ENCODE results near the gene N4BP3. TPM values are rescaled to one million over a fixed set of nuclear protein-coding genes. Genes with fewer than 3 reads are reported as not detected.

Gene N4BP3
- total RNA-seq, 1 experiment from 2014 or later, result 4.8 TPM

- DNase-seq, result peak; percentile 72
- intact Hi-C loops (cut with micrococcal nuclease; ENCODE audit: unreplicated experiment), result no loop called here
- CTCF ChIA-PET, result interaction anchor here (0.7 to 1.3 kb wide), 4 partner anchors 17 to 41 kb away, joined by 3 to 4 read pairs (median 3); no protein-coding TSS in a partner anchor
Measured at GRCh38 chr5:178104492-178104891, 8.8 kb upstream of the N4BP3 start.

DNA sequence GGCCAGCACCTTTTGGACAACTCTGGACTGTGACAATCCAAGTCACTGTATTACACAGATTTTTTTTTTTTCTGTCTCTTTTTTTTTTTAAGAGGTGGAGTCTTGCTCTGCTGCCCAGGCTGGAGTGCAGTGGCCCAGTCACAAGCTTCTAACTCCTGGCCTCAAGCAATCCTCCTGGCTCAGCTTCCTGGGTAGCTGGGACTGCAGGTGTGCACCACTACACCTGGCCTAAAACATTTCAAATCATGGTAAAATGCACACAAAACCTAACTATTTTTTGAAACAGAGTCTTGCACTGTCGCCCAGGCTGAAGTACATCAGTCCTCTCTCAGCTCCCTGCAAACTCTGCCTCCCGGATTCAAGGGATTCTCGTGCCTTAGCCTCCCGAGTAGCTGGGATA lies 7.2 kb upstream of the N4BP3 start:
- CTCF ChIA-PET, result interaction anchor here (0.5 to 1.1 kb wide), 2 partner anchors 25 to 152 kb away, joined by 3 read pairs; no protein-coding TSS in a partner anchor
- intact Hi-C loops (cut with micrococcal nuclease; ENCODE audit: unreplicated experiment), result no loop called here
- Mint-ChIP-seq H3K9me3 (ENCODE audit: low read depth, unreplicated experiment) (no peaks in the 10 kb centered on the region), H3K4me1 (ENCODE audit: low read depth, unreplicated experiment) (peaks cover 37% of the 10 kb centered on the region), H3K27ac (ENCODE audit: unreplicated experiment) (no peak overlapping the region), H3K27me3 (ENCODE audit: unreplicated experiment) (no peaks in the 10 kb centered on the region), H3K4me3 (ENCODE audit: low read depth, unreplicated experiment) (no peak overlapping the region), H3K36me3 (ENCODE audit: insufficient read depth, unreplicated experiment) (peaks cover 7% of the 10 kb centered on the region)
- TF ChIP-seq, protein P1, sequence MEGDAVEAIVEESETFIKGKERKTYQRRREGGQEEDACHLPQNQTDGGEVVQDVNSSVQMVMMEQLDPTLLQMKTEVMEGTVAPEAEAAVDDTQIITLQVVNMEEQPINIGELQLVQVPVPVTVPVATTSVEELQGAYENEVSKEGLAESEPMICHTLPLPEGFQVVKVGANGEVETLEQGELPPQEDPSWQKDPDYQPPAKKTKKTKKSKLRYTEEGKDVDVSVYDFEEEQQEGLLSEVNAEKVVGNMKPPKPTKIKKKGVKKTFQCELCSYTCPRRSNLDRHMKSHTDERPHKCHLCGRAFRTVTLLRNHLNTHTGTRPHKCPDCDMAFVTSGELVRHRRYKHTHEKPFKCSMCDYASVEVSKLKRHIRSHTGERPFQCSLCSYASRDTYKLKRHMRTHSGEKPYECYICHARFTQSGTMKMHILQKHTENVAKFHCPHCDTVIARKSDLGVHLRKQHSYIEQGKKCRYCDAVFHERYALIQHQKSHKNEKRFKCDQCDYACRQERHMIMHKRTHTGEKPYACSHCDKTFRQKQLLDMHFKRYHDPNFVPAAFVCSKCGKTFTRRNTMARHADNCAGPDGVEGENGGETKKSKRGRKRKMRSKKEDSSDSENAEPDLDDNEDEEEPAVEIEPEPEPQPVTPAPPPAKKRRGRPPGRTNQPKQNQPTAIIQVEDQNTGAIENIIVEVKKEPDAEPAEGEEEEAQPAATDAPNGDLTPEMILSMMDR (IDR thresholded peaks at IDR 0.05; ENCODE audit: unreplicated experiment), result no peak
- BruUV-seq (replicated peaks), result no TSS peak
- DNase-seq, result no peak

More at GRCh38 chr5:178104492-178104891, 8.8 kb upstream of the N4BP3 start:
- H3K36me3 Mint-ChIP-seq (ENCODE audit: insufficient read depth, unreplicated experiment), result peaks cover 7% of the 10 kb centered on the region
- TF ChIP-seq, protein P1 (IDR thresholded peaks at IDR 0.05; ENCODE audit: unreplicated experiment), result no peak
- no peaks in the 10 kb centered on the region for H3K9me3 Mint-ChIP-seq (ENCODE audit: low read depth, unreplicated experiment)
- no peak overlapping the region for H3K4me3 Mint-ChIP-seq (ENCODE audit: low read depth, unreplicated experiment)
- H3K27me3 Mint-ChIP-seq (ENCODE audit: unreplicated experiment), result no peaks in the 10 kb centered on the region
- BruUV-seq (replicated peaks), result no TSS peak
- H3K4me1 Mint-ChIP-seq (ENCODE audit: low read depth, unreplicated experiment), result peaks cover 37% of the 10 kb centered on the region
- no peak overlapping the region for H3K27ac Mint-ChIP-seq (ENCODE audit: unreplicated experiment)

DNA sequence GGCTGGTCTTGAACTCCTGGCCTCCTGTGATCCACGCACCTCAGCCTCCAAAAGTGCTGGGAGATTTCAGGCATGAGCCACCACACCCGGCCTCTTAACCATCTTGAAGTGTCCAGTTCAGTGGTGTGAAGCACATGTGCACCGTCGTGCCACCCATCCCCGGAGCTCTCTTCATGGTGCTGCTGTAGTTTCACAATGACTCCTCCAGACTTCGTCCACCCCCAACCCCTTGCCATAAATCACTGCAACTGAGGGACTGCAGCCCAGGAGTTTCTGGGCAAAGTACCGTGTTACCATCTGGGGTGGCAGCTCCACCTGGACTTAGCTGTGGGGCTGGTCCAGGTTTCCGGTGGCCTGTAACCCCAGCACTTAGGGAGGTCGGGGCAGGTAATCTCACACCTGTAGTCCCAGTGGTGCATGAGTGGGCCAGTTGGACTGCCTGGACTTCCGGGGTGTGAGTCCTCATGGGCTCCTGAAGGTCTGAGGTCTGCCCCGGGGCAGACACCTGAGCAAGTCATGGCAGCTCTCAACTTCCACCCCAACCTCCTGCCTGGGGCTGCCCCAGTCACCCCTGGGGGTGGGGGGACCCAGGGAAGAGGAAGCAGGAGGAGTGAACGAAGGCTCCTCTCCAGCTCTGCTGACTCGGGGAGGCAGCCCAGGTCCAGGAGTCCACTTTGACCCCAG lies 6.6 kb upstream of the N4BP3 start:
- BruUV-seq (replicated peaks), result no TSS peak
- Mint-ChIP-seq H3K27ac (ENCODE audit: unreplicated experiment) (no peak overlapping the region), H3K27me3 (ENCODE audit: unreplicated experiment) (no peaks in the 10 kb centered on the region), H3K4me1 (ENCODE audit: low read depth, unreplicated experiment) (peaks cover 37% of the 10 kb centered on the region), H3K36me3 (ENCODE audit: insufficient read depth, unreplicated experiment) (peaks cover 7% of the 10 kb centered on the region), H3K9me3 (ENCODE audit: low read depth, unreplicated experiment) (no peaks in the 10 kb centered on the region), H3K4me3 (ENCODE audit: low read depth, unreplicated experiment) (no peak overlapping the region)
- DNase-seq, result no peak
- TF ChIP-seq, protein P1 (IDR thresholded peaks at IDR 0.05; ENCODE audit: unreplicated experiment), result no peak
- intact Hi-C loops (cut with micrococcal nuclease; ENCODE audit: unreplicated experiment), result no loop called here
- CTCF ChIA-PET, result interaction anchor here (1.1 kb wide), 1 partner anchor 25 kb away, joined by 3 read pairs; no protein-coding TSS in a partner anchor

DNA sequence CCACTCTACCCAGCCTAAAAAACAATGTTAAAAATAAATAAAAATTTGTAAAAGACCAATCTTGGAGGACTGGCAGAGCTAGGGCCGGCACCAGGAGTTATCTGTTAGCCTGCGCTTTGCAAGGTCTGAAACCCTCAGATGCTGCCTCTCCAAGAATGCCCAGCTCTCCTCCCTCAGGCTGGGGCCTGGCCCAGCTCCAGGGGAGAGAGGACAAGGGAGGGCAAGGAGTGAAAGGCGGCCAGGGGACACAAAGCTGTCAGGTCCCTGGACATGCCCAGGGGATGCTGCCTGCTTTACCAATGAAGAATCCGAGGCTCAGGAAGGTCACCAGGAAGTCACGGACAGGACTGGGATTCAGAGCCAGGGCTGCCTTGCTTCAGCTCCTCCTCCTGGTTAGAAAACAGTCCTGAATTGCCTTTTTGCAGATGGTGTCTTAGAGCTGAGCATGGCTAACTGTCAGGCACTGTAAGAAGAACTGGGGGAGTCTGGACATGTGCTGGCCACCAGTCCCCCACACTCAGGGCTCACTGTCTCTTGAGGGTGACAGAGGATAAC lies 5.5 kb upstream of the N4BP3 start:
- H3K27ac Mint-ChIP-seq (ENCODE audit: unreplicated experiment), result no peak overlapping the region
- no peak for DNase-seq
- TF ChIP-seq, protein P1 (IDR thresholded peaks at IDR 0.05; ENCODE audit: unreplicated experiment), result no peak
- H3K9me3 Mint-ChIP-seq (ENCODE audit: low read depth, unreplicated experiment), result no peaks in the 10 kb centered on the region
- H3K36me3 Mint-ChIP-seq (ENCODE audit: insufficient read depth, unreplicated experiment), result peaks cover 9% of the 10 kb centered on the region
- peaks cover 37% of the 10 kb centered on the region for H3K4me1 Mint-ChIP-seq (ENCODE audit: low read depth, unreplicated experiment)
- no peaks in the 10 kb centered on the region for H3K27me3 Mint-ChIP-seq (ENCODE audit: unreplicated experiment)
- no TSS peak for BruUV-seq (replicated peaks)
- H3K4me3 Mint-ChIP-seq (ENCODE audit: low read depth, unreplicated experiment), result no peak overlapping the region
- CTCF ChIA-PET, result interaction anchor here (3.4 kb wide), 1 partner anchor 32 kb away, joined by 13 read pairs; no protein-coding TSS in a partner anchor
- intact Hi-C loops (cut with micrococcal nuclease; ENCODE audit: unreplicated experiment), result no loop called here
